Stimulated activated naive CD8-positive, alpha-beta T cell treated with anti-CD3 and anti-CD28 coated beads, Interleukin-15, Interleukin-2, amounts not matched to agents 100 U/mL and 50 U/mL, for 24 hours (primary cell): Measurements from ENCODE around the gene PRKAR1B.

ENCODE experiments used
- ATAC-seq: fragments of 150-1000 bp; cut with Tn5 transposase; one replicate; pipeline ENCODE4 v1.10.0; 2021
- DNase-seq: peaks from one replicate; pipeline ENCODE4 v3.0.0; 2021

The PRKAR1B gene

GRCh38 chr7:507623-508300 lies 219.3 kb downstream of the PRKAR1B start:
- no peak for ATAC-seq
- no peak for DNase-seq

GRCh38 chr7:506921-507622 lies 220.0 kb downstream of the PRKAR1B start:
- ATAC-seq, result no peak
- no peak for DNase-seq

GRCh38 chr7:506391-506831 lies 220.7 kb downstream of the PRKAR1B start:
- no peak for DNase-seq
- no peak for ATAC-seq

- no peak for DNase-seq
- no peak for ATAC-seq
Observed at GRCh38 chr7:505171-505570, 221.9 kb downstream of the PRKAR1B start.

DNA sequence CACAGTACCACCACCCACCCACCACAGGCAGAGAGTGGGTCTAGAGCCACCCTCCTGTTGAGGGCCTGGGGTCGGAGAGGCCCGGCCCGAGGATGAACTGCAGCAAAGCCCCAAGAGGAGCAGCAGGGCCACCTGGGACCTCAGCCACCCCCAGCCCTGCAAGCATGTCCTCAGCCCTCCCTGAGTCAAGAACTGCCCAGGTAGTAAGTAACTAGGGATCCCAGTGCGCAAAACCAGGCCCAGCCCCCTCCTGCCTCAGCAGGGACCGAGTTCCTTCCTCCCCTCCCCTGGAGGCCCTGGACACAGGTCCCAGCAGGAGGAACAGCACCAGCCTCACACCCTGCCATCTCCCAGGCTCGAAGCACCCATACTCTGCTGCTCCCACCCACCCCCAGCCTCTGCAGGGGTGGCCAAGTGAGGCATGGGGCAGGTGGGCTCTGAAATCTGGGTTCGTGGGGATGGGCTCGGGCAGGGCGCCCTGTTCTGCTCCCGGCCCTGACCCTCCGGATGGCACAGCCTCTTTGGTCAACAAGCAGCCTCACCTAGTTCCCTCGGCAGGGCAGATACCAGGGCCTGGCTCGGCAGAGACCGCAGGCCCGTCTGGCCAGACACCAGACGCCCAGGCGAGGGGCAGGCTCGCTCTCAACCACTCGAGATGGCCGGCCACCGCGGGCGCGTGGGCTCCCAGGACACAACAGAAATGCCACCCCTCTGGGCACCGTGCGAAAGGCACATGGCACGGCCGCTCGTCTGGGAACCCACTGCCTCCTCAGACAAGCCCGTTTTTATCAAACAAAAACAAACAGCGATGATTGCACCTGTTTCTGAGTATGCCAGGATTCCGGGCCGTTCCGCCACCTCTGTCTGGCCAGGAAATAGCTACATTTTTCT lies 222.6 kb downstream of the PRKAR1B start:
- DNase-seq, result no peak
- ATAC-seq, result no peak

DNA sequence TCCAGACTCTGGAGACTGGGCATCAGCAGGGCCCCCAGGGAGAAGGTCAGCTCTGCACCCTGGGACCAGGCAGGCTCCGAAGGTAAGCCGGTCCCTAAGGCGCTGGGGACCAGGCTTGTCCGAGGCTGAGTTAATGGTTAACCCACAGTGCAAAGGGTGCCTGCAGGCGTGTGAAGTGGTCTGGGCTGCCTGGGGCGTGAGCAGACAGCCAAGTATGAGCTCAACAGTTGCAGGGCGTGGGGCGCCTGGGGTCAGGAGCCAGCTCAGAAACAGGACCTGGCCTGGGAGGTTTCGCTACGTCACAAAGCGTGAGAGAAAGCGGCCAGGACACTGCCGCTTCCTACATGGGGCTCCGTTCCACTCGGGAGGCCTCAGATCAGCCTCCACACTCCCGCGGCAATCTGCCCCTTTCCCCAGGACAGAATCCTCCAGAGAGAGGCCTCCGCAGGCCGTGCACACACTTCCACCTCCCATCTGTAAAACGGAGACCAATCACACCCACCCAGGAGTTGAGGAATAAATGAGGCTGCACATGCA lies 223.4 kb downstream of the PRKAR1B start:
- no peak for ATAC-seq
- DNase-seq, result no peak

GRCh38 chr7:502296-502695 lies 224.8 kb downstream of the PRKAR1B start:
- ATAC-seq (no peak), DNase-seq (no peak)

GRCh38 chr7:501526-501925 lies 225.6 kb downstream of the PRKAR1B start:
- ATAC-seq, result no peak
- no peak for DNase-seq

GRCh38 chr7:500521-501420 lies 226.3 kb downstream of the PRKAR1B start:
- DNase-seq, result no peak

DNA sequence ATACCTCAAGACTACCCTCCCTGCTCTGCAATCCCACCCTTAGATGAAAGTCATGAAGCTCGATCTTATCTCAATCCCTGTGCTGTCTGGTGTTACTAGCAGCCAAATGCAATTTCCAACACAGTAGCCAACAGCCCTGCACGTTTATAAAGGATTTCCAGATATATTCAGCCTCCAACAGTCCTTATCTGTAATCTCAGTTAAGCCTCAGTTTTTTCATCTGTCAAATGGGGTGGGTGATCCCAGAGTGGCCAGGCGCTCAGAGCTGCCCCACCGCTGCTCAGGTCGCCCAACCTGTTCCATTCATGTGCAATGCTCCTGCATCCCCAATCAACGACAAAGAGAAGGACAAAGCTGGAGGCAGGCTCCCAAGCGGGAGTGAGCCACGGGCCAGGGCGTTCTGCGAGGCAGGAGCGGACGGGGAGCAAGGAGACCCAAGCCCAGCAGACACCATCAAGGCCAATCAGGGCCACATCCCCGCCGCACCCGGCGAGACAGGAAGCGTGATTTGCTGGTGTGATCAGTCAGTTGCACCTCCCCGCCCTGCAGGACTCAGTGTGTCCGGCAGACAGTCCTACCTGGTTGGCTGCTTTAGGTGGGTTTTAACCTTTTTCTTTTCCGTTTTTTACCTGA lies 227.1 kb downstream of the PRKAR1B start:
- no peak for DNase-seq
- ATAC-seq, result no peak

More at GRCh38 chr7:500521-501420, 226.3 kb downstream of the PRKAR1B start:
- ATAC-seq, result no peak
